ENCODE data around the gene PLCH1. TPM values are rescaled to one million over a fixed set of nuclear protein-coding genes. Genes with fewer than 3 reads are reported as not detected.

PLCH1 gene
- total RNA-seq, 6 experiments from 2014 or later: 0.07 to 0.25 (median 0.17) TPM

GRCh38 chr3:155682426-155683343 is 62.2 kb downstream of the PLCH1 start:
- intact Hi-C loops (cut with DNase I): no loop called here
- ATAC-seq (no peak), DNase-seq (no peak)
- Histone ChIP-seq H3K27me3 (no peaks in the 10 kb centered on the region), H3K9me3 (no peaks in the 10 kb centered on the region), H3K4me1 (no peaks in the 10 kb centered on the region), H3K4me3 (no peak overlapping the region), H3K36me3 (no peaks in the 10 kb centered on the region), H3K27ac (no peak overlapping the region)
- 40% methylated on average over 3 of the region's 3 CpGs for WGBS (ENCODE audit: insufficient coverage, low coverage, low lambda C conversion rate, missing lambda C conversion rate)
- TF ChIP-seq CTCF (IDR thresholded peaks at IDR 0.05): no peak
- no peak for TF ChIP-seq POLR2A (IDR thresholded peaks at IDR 0.05)

DNA sequence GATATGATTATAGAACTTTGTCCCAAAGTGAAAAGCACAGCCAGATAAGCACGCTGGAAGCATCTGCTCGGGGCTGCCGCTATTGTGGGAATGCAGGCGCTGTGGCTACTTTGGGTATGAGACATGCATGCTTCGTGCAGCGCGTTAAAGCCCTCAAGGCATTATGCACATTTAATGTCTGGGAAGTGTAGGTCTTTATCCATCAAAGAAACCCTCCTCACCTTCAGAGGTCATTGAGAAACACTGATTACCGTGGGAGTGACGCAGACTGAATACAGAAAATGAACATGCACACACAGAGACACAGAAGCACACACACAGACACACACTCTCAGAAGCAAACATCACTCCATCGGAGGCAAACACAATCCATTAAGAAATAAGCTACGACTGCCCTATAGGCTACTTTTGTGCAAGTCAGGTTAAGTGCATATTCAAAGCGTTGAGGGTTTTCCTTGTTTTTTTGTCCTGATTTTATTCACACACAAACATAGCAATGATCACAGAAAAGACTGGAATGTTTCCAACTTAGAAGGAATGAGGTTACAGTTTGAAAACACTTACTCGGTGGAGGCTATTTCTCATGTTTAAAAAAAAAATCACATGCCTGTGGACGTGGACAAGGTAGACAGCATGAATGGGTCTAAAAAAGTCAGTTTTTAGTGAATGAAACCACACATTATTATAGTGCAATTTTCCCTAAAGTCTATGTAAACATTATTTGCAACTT is 68.5 kb downstream of the PLCH1 start:
- Histone ChIP-seq H3K4me3 (peak overlapping the region in 1 of 3 donors; percentile 20), H3K36me3 (no peaks in the 10 kb centered on the region), H3K9me3 (no peaks in the 10 kb centered on the region), H3K27ac (no peak overlapping the region), H3K4me1 (no peaks in the 10 kb centered on the region), H3K27me3 (no peaks in the 10 kb centered on the region)
- intact Hi-C loops (cut with DNase I): no loop called here
- no peak for DNase-seq
- no peak for TF ChIP-seq CTCF (IDR thresholded peaks at IDR 0.05)
- no peak for TF ChIP-seq POLR2A (IDR thresholded peaks at IDR 0.05)
- WGBS (ENCODE audit: insufficient coverage, low coverage, low lambda C conversion rate, missing lambda C conversion rate): 46% methylated on average over 14 of the region's 14 CpGs
- ATAC-seq: peak; percentile 23 to 66 (median 52)

- DNase-seq (no peak), ATAC-seq (no peak)
- Histone ChIP-seq H3K9me3 (no peaks in the 10 kb centered on the region), H3K4me1 (no peaks in the 10 kb centered on the region), H3K27ac (no peak overlapping the region), H3K36me3 (no peaks in the 10 kb centered on the region), H3K27me3 (no peaks in the 10 kb centered on the region), H3K4me3 (no peak overlapping the region)
- intact Hi-C loops (cut with DNase I): no loop called here
- 64% methylated on average over 1 of the region's 1 CpG for WGBS (ENCODE audit: insufficient coverage, low coverage, low lambda C conversion rate, missing lambda C conversion rate)
- TF ChIP-seq CTCF (IDR thresholded peaks at IDR 0.05) (no peak), POLR2A (IDR thresholded peaks at IDR 0.05) (no peak)
Measured at GRCh38 chr3:155675094-155675493, 69.8 kb downstream of the PLCH1 start.

DNA sequence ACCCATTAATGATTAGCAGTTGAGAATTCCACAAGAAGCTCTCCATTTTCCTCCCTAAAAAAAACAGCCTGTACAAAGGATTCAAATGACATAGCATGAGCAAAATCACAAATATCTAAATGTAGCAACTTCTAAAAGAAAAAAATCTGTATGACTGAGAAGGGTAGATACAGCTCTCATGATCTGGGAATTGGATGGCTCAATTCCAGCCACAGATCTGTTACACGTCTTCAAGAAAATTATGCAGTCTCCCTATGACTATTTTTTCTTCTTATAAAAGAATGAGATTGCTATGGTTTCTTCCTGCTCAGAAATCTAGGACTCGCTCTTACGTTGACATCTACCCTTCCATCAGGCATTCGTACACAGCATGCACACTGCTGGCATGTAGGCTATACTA is 71.5 kb downstream of the PLCH1 start:
- no peaks in the 10 kb centered on the region for H3K36me3 ChIP-seq
- TF ChIP-seq CTCF (IDR thresholded peaks at IDR 0.05) (no peak), POLR2A (IDR thresholded peaks at IDR 0.05) (no peak)
- 80% methylated on average over 4 of the region's 4 CpGs for WGBS (ENCODE audit: insufficient coverage, low coverage, low lambda C conversion rate, missing lambda C conversion rate)
- no peaks in the 10 kb centered on the region for H3K4me1 ChIP-seq
- ATAC-seq (no peak), DNase-seq (no peak)
- intact Hi-C loops (cut with DNase I): no loop called here
- H3K27me3 ChIP-seq: no peaks in the 10 kb centered on the region
- H3K9me3 ChIP-seq: no peaks in the 10 kb centered on the region
- no peak overlapping the region for H3K4me3 ChIP-seq
- no peak overlapping the region for H3K27ac ChIP-seq

All from right lobe of liver (tissue), 6 donors.